Upper lobe of right lung (tissue), 1 donor: ENCODE data around the gene ACSL5. TPM values are rescaled to one million over a fixed set of nuclear protein-coding genes. Genes with fewer than 3 reads are reported as not detected.

Source experiments
- ATAC-seq: fragments of 200-7000 bp; cut with Tn5 transposase; one replicate; pipeline ENCODE4 v1.9.1; 2020; ENCODE audit warnings: mild to moderate bottlenecking, moderate library complexity
- DNase-seq: peaks from one replicate; pipeline ENCODE4 v3.0.0-alpha.2; 2020
- H3K27ac ChIP-seq: fragments of 200-600 bp; one replicate; pipeline ENCODE4 v1.8.0; 2022
- H3K27me3 ChIP-seq: fragments of 200-600 bp; one replicate; pipeline ENCODE4 v1.8.0; 2022; ENCODE audit warnings: mild to moderate bottlenecking
- H3K36me3 ChIP-seq: fragments of 200-600 bp; one replicate; pipeline ENCODE4 v1.8.0; 2022
- H3K4me1 ChIP-seq: fragments of 200-600 bp; one replicate; pipeline ENCODE4 v1.8.0; 2022
- H3K4me3 ChIP-seq: fragments of 200-600 bp; one replicate; pipeline ENCODE4 v1.8.0; 2022; ENCODE audit warnings: mild to moderate bottlenecking
- H3K9me3 ChIP-seq: fragments of 200-600 bp; one replicate; pipeline ENCODE4 v1.8.0; 2022
- CTCF ChIP-seq: fragments of 200-600 bp; IDR thresholded peaks from one replicate; pipeline ENCODE4 v1.8.0; 2022; ENCODE audit warnings: antibody characterized with exemption
- intact Hi-C: fragments of 100-400 bp; cut with DNase I; formaldehyde crosslinking; loops from one replicate; pipeline ENCODE4 v1.11.0; 2022
- total RNA-seq: library from RNA; stranded (reverse); fragmentation: NEBNext Ultra II Directional; extraction: Animal tissue kit (Norgen Biotek cat#: 25700); gene quantifications from one replicate; pipeline ENCODE4 v1.2.1, GENCODE V29; 2021
- donor health status: DM: no; HTN: yes; CAD: no; lungs with severe emphysema.

ACSL5 gene
- total RNA-seq, 1 donor from 2014 or later, result 79.1 TPM

GRCh38 chr10:112409299-112409698 is 35.4 kb downstream of the ACSL5 start:
- no peak for TF ChIP-seq CTCF
- peaks cover 73% of the 10 kb centered on the region for H3K36me3 ChIP-seq

GRCh38 chr10:112409755-112410154 is 35.8 kb downstream of the ACSL5 start:
- TF ChIP-seq CTCF, result no peak
- intact Hi-C loops, result no loop called here

More at GRCh38 chr10:112409299-112409698, 35.4 kb downstream of the ACSL5 start:
- ATAC-seq (no peak), DNase-seq (no peak)
- Histone ChIP-seq H3K4me1 (no peaks in the 10 kb centered on the region), H3K27ac (no peak overlapping the region), H3K27me3 (no peaks in the 10 kb centered on the region), H3K9me3 (no peaks in the 10 kb centered on the region), H3K4me3 (no peak overlapping the region)
- intact Hi-C loops, result no loop called here

GRCh38 chr10:112412696-112413095 is 38.8 kb downstream of the ACSL5 start:
- no peaks in the 10 kb centered on the region for H3K4me1 ChIP-seq
- DNase-seq (no peak), ATAC-seq (no peak)
- peaks cover 77% of the 10 kb centered on the region for H3K36me3 ChIP-seq
- H3K27ac ChIP-seq, result no peak overlapping the region
- intact Hi-C loops, result no loop called here
- TF ChIP-seq CTCF, result no peak
- no peaks in the 10 kb centered on the region for H3K9me3 ChIP-seq
- no peak overlapping the region for H3K4me3 ChIP-seq
- no peaks in the 10 kb centered on the region for H3K27me3 ChIP-seq

More at GRCh38 chr10:112409755-112410154, 35.8 kb downstream of the ACSL5 start:
- no peak for DNase-seq
- H3K9me3 ChIP-seq, result no peaks in the 10 kb centered on the region
- H3K36me3 ChIP-seq, result peaks cover 77% of the 10 kb centered on the region
- no peaks in the 10 kb centered on the region for H3K27me3 ChIP-seq
- no peak overlapping the region for H3K27ac ChIP-seq
- no peak overlapping the region for H3K4me3 ChIP-seq
- no peaks in the 10 kb centered on the region for H3K4me1 ChIP-seq
- no peak for ATAC-seq

GRCh38 chr10:112421731-112422130 is 47.8 kb downstream of the ACSL5 start:
- intact Hi-C loops, result no loop called here
- DNase-seq (no peak), ATAC-seq (no peak)
- H3K36me3 ChIP-seq, result peaks cover 80% of the 10 kb centered on the region
- no peak for TF ChIP-seq CTCF
- no peaks in the 10 kb centered on the region for H3K4me1 ChIP-seq
- no peak overlapping the region for H3K27ac ChIP-seq
- H3K9me3 ChIP-seq, result no peaks in the 10 kb centered on the region
- no peak overlapping the region for H3K4me3 ChIP-seq
- H3K27me3 ChIP-seq, result no peaks in the 10 kb centered on the region

DNA sequence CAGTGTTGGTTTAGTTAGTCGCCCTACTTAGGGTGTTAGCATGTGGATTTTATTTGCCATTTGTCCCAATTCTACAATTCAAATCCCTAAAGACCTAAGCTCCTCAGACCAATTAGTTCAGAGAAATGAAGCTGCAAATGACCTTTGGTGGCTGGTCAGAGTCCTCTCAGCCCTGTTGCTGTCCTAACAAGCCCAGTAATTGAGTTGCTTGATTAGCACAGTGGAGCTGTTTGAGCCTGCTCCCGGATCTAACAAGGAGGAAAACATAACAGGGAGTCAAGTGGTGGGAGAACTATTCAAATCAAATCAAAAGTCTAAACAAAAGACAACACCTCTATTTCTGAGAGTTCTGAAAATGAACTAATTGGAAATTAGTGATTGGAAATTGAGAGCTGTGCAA is 50.7 kb downstream of the ACSL5 start:
- Histone ChIP-seq H3K9me3 (no peaks in the 10 kb centered on the region), H3K36me3 (peaks cover 84% of the 10 kb centered on the region), H3K4me3 (no peak overlapping the region), H3K27me3 (no peaks in the 10 kb centered on the region), H3K27ac (no peak overlapping the region), H3K4me1 (no peaks in the 10 kb centered on the region)
- intact Hi-C loops, result no loop called here
- ATAC-seq (no peak), DNase-seq (no peak)
- no peak for TF ChIP-seq CTCF

- ATAC-seq, result no peak
- peaks cover 95% of the 10 kb centered on the region for H3K36me3 ChIP-seq
These were observed 52.2 kb downstream of the ACSL5 start for GRCh38 chr10:112426111-112426510.

More at GRCh38 chr10:112426111-112426510, 52.2 kb downstream of the ACSL5 start:
- Histone ChIP-seq H3K27ac (no peak overlapping the region), H3K4me3 (no peak overlapping the region), H3K9me3 (no peaks in the 10 kb centered on the region), H3K4me1 (no peaks in the 10 kb centered on the region), H3K27me3 (no peaks in the 10 kb centered on the region)
- no peak for TF ChIP-seq CTCF
- no peak for DNase-seq
- intact Hi-C loops, result no loop called here
